UCSD-AML1 (cell line): Measurements from ENCODE around the gene RALB.

Experiments used
- DNase-seq: peaks from one replicate; lab custom pipeline; 2025; ENCODE audit not compliant: unreplicated experiment; lab: John Stamatoyannopoulos, UW

RALB gene, protein sequence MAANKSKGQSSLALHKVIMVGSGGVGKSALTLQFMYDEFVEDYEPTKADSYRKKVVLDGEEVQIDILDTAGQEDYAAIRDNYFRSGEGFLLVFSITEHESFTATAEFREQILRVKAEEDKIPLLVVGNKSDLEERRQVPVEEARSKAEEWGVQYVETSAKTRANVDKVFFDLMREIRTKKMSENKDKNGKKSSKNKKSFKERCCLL

DNA sequence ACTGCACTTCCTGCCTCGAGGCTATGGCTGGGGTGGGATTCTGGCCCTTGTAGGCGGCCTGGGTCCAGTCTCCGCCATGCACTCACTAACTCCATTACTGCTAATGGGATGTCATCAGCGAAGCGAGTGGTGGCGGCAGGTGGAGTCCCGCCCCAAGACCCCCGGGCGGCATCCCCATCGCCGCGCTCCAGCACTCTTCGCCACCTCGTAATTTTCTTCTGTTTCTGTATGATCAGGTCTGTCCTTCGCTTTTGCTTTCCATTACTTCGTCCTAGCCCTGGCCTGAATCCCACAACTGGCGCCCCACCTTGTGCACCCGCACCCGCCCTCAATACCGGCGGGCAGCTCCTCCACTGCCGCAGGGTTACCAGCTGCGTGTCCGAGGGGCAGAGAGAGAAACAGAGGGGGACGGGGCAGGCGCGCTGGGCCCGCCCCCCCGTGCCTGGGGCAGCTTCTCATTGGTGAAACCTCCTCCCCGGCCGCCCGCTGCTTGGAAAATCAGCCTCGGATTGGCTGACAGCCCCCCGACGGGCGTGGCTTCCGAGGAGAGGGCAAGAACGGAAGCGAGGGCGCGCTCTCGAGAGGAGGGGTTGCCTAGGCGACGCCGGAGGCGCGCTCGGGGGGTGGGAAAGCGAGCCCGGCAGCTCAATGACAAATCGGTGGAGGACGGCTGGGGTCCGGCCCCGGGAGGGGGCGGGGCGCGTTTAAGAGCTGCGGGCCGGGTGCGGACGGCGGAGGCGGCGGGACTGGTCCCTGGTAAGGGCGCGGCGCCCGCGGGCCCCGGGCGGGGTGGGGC, at the start of gene RALB:
RALB (plus strand) TSS at position 628 of the 796 bp plus-strand sequence. CDS start 25,813 bp downstream, outside the sequence.
- peak; percentile 99 for DNase-seq

DNA sequence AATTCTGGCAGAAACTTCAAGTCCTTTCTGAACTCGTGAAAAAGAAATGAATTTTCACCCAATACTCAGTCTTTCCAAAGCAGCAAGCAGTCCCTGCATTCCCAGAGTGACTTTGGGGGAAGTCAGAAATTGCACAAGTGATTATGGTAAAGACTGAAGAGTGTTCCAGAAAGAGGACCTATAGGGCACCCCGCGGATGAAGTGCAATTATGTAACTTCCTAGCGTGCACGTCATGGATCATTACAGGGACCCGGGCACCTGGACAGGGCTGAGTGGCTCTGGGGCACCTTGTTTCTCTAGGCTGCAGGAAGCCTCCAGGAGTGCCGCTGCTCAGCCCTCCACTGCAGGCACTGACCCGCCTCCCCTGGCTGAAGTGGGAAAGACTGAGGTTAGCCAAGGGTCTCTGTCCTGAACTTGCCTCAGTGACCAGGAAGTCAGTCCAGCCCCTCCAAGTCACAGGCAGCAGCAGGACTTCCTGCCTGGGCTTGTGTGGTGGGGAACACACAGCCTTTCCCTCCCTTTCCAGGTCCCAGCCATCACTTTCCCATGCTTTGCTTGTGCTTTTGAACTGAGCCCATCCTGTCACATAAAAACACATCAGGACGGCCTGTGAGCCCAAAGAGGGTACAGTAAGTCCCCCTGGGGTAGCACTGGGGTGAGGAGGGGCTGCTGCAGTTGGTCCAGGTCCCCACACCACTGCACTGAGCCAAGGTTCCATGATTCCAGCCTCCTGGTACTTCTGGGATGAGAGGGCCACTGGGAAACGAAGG, 49.2 kb upstream of the RALB start:
- no peak for DNase-seq

DNA sequence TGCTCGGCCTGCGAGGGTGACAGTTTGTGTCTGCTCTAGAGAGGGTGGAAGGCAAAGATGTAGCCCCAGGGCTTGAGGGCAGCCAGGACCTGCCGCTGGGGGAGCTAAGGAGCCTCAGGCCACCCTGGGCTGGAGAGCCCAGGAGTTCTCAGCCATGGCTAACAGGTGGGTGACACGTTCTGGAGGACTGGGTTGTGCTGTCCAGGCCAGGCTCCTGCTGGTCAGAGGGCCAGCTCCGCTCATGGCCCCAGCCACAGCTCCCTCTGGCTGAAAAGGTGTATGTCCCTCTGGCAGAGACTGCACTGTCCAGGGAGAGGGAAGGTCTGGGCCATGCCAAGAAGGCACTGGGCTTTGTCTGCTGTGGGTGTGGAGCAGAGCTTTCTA, 48.6 kb upstream of the RALB start:
- no peak for DNase-seq

DNA sequence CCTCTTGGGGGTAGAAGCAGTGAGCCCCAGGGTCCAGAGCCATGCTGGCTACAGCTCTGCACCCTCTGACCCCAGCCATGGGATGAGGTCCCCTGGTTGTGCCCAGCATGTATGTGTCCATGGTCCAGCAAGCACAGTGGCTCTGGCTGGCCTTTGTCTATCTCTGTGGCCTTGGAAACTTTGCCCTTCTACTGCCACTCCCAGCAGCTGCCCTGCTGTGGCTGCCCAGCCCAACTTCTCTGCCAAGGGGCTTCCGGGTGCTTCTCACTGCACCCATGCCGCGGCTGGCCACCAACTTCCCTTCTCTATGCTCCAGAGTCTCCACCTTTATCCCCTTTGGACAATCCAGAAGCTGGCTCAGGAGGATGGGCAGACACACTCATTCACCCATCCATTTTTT, 48.2 kb upstream of the RALB start:
- no peak for DNase-seq

DNA sequence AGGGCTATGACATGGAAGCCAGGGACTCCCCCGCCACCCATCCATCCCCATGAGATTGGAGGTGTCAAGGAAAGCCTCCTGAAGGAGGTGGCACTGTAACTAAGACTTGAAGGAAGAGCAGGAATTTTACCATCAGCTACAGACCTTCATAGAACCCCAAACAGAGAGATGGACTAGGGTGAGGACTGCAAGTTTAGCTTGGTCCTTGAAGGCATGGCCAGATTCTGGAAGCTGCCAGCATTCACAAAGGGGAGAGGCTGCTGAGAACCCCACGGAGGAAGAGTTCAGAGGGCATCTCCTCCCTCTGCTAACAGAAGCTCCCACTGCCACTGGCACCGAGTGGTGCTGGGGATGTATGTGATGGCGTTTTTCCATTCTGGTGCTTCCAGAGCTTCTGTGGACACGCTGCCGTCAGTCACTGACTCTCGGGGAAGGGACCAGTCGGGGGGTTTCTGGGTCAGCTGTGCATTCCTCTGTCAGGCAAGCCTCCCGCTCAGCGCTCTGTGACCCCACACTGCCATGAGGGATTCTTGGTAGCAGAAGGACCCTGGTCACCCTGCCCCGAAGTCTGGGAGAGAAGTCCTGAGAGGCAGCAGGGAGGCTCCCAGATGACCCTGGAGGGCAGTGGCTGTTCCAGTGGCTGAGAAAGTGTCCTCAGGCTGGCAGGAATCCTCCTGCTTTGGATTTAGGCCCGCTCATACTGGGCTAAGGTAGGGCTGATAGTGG, 47.5 kb upstream of the RALB start:
- DNase-seq, result no peak

DNA sequence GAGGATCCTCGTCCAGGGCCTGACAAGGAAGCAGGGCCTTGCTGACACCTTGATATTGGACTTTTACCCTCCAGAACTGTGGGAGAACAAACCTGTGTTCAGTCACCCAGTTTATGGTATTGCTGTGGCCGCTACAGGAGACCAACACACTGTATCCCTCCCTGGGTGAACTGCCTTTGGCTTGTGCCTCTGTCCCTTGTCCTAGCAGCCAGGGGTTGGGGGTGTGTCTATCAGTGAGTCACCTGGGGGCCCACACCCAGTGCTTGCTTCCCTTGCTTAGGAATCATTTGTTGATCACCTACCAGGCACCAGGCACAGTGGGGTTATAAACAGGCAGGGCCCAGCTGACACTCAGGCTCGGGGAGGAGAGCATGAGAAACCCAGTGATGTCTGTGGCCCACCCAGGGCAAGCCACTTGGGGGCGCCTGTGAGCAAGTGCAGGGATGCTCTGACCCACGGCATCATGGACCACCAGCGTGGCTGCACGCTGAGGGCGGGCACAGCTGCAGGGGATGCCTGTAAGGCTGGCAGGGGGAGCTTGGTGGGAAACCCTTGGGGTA, 46.5 kb upstream of the RALB start:
- no peak for DNase-seq

DNA sequence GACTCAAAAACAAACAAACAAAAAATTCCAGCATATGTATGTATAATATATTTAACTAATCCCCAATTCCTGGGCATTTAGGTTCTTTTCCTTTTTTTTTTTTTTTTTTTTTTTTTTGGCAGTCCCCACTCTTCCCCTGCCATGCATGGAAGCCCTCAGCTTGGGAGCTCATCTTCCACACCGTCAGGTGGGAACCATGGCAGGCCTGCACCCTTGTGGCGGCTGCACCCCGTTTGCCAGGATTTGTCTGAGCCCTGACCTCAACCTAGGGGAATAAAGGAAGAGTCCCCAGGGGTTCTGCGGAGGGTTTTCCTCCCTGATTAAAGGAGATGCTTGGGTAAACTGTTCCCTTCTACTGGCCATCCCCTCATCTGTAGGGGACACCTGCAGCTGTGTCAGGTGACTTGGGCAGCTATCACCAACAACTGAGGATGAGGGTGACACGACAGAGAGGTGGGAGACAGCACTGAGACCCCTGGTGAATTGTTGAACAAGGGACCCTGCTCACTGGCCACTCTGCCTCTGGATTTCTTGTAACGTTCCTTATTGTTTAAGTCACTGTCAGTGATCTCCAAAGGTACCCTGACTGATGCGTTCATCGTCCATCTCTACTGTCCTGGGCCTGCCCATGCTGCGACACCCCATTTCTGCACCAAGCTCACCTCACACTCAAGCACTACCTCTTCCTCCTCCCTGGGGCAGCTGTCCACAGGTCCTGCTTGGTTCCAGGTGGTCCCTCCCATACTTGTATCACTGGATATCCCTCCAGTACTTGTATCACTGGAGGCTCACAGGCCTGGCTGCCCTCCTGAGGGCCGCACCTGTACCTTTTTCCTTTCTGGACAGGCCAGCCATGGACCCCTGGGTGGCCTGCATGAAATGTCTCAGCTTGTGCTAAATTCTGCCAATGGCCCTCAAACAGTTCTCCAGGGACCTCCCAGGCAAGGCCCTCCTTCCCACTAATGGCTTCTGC, 44.0 kb upstream of the RALB start:
- DNase-seq, result no peak

DNA sequence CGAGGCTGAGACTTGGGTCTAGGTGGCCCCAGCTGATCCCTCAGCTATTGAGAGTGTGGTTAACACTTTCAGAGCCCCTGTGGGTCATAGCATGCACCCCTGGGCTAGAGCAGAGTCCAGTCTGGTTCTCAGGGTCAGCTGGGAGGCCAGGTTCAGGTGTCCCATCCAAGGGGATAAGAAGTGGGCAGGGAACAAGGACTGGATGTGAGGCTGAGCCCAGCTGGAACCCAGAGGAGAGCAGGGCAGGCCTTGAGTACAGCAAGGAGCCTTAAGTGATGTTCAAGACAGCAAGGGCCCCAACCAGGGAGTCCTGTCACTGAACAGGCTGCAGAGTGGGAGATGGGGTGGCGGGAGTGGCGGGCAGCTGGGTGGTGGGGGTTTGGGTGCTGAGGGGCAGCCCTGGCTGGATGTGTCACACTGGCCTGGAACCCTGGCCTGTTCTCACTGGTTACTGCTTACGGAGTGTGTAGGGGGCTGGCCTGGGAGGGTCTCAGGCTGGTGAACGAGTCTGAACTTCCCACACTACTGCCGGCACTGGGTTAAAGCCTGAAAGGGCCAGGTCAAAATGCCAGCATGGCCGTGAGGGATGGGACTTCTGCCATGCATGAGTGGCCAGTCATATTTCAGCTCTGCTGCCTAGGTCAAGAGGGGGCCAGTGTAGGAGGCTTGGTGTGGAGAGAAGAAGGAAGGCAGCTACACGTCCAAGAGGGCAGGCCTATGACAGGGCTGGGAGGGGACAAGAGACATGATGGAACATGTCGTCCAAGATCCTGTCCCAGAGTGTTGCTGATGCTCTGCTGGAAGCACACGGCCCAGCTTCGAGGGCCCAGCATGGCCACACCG, 43.0 kb upstream of the RALB start:
- no peak for DNase-seq

DNA sequence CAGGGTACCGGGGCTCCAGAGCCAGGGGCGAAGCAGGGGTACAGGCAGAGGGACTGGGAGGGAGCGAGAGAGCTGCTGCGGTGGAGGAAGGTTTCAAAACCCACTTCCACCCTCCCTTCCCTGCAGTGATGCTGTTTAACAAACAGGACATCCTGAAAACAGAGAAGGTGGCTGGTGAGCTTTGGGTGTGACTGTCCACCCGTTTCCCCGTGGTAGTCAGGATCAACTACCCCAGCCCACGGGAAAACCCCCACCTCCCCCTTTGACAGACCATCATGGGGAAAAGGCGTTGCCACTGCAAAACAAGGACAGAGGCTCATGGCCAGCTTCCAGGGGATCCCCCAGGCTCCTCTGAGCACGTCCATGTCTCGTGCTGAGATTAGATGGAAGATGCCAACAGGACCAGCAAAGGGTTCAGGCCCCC, 42.4 kb upstream of the RALB start:
- DNase-seq, result no peak

DNA sequence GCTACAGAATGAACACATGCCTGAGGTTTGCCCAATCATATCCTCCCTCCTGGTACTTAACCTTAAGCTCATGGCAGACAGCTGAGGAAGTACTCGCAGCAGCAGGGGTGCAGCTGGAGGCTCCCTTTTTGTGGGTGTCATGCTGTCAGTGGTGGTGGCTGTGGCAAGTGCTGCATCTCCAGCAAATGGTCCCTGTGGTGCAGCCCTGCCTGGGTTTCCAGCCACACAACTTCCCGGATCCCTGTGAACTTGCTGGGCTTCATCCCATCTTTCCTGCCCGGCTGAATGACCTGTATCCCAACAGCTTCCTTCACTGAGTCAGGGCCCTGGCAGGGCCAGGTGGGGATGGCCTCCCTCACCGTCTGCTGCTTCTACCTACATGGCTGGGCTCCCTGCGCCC, 34.5 kb upstream of the RALB start:
- DNase-seq, result no peak

DNA sequence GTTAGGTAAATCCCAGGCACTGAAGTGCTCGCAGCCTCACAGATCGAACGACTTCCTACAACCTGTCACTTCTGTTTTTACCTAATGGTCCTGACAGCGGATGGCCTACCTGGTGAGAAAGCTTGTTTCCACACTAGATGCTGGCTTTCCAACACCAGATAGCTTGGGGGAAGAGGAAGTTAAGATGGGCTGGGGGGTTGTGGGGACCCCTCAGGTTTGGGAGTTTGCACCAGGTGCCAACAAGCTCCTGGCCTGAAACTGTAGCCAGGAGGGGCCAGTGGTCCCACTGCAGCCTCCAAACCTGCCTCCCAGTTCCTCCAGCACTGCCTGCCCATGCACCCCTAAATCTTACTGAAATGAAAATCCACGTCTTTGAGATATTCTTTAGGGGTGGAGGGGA, 33.4 kb upstream of the RALB start:
- DNase-seq, result no peak

DNA sequence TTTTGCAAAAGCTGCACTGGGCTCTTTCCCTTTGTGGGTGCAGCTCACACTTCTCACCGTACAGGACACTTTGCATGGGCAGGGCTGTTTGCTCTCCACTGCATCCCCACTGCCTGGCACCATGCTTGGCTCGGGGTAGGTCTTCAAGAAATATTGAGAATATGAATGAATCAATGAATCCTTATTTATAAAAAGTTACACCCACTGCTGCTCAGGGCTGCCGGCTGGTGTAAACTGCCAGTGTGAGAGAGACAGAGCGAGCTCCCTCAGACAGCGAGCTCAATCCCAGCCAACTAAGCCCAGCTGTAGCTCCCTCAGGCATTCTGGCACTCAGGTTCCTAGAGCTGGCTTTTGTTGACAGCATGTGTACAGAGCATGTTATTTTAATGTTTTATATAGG, 32.9 kb upstream of the RALB start:
- no peak for DNase-seq

DNA sequence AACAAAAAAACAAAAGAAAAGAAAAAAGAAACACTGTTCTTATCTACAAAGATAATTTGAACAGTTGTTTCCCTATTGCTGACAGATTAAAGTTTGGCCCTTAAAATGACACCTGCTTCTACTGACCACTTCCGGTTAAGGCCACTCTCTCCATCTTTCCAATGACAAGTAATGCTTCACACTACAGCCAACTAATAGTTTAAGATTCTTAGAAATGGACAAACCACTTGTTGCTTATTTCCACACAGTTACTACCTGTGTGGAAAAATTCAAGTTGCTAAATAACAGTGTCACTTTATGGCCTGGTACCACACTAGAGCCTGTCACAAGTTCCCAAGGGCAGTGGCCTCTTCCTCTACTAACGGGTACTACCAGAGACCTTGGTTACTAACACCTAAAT, 31.9 kb upstream of the RALB start:
- DNase-seq, result no peak

DNA sequence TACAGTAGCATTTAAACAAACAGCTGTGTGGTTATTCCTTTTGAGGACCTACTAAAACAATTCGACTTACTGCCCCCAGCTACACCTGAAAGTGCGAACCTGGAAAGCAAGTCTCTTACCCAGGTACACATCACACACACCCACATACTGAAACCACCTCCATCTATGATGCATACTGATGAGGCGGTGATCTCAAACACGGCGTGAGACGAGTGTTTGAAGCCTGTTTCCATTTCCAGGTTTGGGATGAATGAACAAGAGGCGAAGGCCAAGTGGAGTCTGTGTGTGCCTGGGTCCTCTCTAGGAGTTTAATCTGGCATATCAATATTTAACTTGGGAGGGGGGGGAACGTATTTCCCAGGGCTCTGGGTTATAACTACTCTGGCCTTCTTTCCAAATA, 31.0 kb upstream of the RALB start:
- DNase-seq, result no peak

DNA sequence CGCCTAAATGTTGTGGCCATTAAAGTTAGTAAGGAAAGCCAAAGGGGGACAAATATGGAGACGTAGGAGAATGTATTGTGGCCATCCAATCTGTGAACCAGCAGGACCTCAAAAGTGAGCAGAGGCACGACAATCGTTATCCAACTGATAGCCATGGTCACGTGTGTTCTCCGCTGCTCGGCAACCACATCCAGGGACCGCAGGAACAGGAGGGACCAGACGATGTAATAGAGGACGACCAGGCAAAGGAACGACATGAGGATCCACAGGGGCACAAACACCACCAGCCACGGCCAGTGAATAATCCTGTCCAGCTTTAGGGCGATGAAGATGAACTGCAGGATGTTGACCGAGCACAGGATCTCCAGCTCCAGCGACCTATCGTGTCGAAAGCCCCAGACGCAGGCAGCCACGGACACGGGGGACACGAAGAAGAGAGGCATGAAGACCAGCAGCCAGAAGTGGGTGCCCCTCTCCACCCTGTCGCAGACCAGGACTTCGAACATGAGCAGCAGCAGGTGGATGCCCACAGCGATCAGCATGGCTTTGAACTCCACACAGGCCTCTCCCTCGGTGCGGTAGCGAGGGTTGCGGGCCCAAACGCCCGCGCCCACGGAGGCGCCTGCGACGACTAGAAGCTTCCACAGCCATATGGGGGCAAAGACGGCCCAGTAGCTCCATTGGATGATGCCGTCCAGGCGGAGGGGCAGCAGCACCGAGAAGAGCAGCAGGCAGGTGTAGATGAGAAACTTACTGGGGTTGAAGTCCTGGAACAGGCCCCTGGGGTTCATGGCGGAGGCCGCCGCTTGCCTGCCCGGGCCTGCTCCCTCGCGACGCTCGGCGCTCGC, 30.2 kb upstream of the RALB start:
- no peak for DNase-seq

DNA sequence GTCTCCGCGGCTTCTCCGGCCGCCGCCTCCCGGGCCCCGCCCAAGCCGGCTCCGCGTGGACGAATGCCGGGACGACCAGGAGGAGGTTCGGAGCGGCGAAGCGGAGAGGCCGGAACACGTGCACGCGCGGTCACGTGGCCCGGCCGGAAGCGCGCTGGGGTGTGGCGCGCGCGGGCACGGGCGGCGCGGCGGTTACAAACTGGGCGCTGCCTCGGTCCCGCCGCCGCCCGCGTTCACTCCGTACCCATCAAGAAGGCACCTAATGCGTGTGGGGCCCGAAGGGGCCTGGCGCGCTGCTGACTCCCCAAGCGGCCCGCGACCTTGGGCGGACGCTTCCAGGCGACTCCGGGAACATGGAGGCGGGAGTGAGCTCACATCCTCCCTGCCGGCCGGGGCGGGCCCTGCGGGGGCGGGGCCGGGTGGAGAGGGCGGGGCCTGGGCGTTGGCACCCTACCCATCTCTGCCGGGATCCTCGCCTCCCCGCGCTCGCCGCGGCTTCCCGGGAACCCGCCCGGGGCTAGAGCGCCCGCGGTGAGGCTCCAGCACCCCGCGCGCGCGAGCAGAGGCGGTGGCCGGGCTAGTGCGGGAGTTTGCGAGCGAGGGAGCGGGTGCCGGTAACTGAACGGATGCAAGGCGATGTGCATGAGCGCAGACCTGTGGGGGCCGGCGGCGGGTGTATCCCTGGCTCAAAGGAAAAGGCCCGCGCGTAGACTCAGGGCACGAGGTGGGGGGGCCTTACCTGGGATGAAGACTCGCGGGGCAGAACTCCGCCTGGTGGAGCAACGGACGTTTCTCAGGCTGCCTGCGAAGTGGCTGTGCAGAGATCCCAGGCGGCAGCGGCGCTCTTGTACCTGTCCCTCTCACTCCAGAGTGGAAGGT, 29.4 kb upstream of the RALB start, which contains the start of gene TMEM185B:
TMEM185B (minus strand) TSS at position 367 of the 879 bp plus-strand sequence. CDS start 424 bp downstream, outside the sequence.
- DNase-seq, result peak; percentile 77

DNA sequence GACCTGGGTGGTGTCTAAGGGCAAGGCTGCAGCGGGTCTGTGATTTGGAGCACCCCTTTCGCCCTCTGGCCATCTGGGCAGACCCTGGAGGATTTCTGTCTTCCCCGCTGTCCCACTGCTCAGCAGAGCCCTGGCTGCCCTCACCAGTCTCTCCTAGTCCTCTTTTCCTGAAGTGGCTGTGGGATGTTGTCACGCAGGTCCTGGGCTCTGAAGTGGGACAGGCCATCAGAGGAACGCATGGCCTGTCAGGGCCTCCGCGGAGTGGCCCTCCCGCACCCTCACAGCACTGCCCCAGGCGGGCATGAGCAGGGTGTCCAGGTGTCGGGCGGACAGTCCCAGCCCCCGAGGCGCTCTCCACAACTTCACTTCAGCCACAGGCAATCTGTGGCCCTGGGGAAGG, 28.4 kb upstream of the RALB start:
- no peak for DNase-seq
